Gastroesophageal sphincter (tissue), 4 donors: ENCODE measurements around the gene LDAH. TPM values are rescaled to one million over a fixed set of nuclear protein-coding genes. Genes with fewer than 3 reads are reported as not detected.
A peak's percentile ranks its signal among the peaks of the same experiment; 100 is the strongest.

Experiments used
- ATAC-seq: fragments of 150-250 bp; one replicate; pipeline ENCODE4 v1.9.1; 2016; ENCODE audit warnings: mild to moderate bottlenecking, moderate library complexity
- H3K27ac ChIP-seq, 4 donors: fragments of 200-600 bp; sonication (generic) in 3 of 4; 1 replicate in 3 of 4; 2 replicates in 1 of 4; pipeline ENCODE4 v1.5.1; 2016 to 2019
- H3K27me3 ChIP-seq: fragments of 200-600 bp; sonication (generic); one replicate; pipeline ENCODE4 v1.5.1; 2019
- H3K36me3 ChIP-seq, 2 donors: fragments of 200-600 bp; sonication (generic); one replicate each; pipeline ENCODE4 v1.5.1; 2019; ENCODE audit warnings: control low read depth in 1 of 2
- H3K4me1 ChIP-seq, 3 donors: fragments of 200-600 bp; sonication (generic); 1 replicate in 2 of 3; 2 replicates in 1 of 3; pipeline ENCODE4 v1.5.1; 2016 to 2019; ENCODE audit warnings: control low read depth in 2 of 3
- H3K4me3 ChIP-seq, 2 donors: fragments of 200-600 bp; sonication (generic); one replicate each; pipeline ENCODE4 v1.5.1; 2019; ENCODE audit warnings: mild to moderate bottlenecking in 1 of 2, moderate library complexity in 1 of 2
- H3K9me3 ChIP-seq, 3 donors: fragments of 200-600 bp; sonication (generic); one replicate each; pipeline ENCODE4 v1.5.1; 2017 to 2019; ENCODE audit warnings: control low read depth in 2 of 3
- CTCF ChIP-seq, 4 experiments: fragments of 200-600 bp in 2 of 4; fragments of 450-650 bp in 2 of 4; sonication (generic) in 1 of 4; IDR thresholded peaks; one replicate each; pipeline ENCODE4 v1.5.1; 2017 to 2019; ENCODE audit warnings: antibody characterized with exemption in 4 of 4, mild to moderate bottlenecking in 2 of 4, moderate library complexity in 2 of 4
- EP300 ChIP-seq: sonication (generic); formaldehyde crosslinking; IDR thresholded peaks from one replicate; pipeline ENCODE4 v1.6.1; 2017; ENCODE audit warnings: antibody characterized with exemption, mild to moderate bottlenecking
- POLR2A ChIP-seq, 2 donors: fragments of 450-650 bp; IDR thresholded peaks; one replicate each; pipeline ENCODE4 v1.6.1; 2017; ENCODE audit warnings: antibody characterized with exemption in 2 of 2, mild to moderate bottlenecking in 2 of 2, moderate library complexity in 1 of 2
- POLR2AphosphoS5 ChIP-seq: sonication (generic); formaldehyde crosslinking; IDR thresholded peaks from one replicate; pipeline ENCODE4 v1.6.1; 2017; ENCODE audit warnings: antibody characterized with exemption
- WGBS, 2 donors: methylation state at CpG; one replicate each; pipeline ENCODE4 v1.1.5; 2018; ENCODE audit warnings: low coverage in 1 of 2; 5-methylcytosine and 5-hydroxymethylcytosine counted together
- total RNA-seq, 4 donors: library from RNA; depleted of rRNA; stranded (reverse); fragments of >200 nt; gene quantifications; one replicate each; pipeline ENCODE4 v1.1.0, GENCODE V29; 2016

Gene LDAH
- total RNA-seq, 4 donors from 2014 or later: 10.5 to 19.0 (median 14.5) TPM

DNA sequence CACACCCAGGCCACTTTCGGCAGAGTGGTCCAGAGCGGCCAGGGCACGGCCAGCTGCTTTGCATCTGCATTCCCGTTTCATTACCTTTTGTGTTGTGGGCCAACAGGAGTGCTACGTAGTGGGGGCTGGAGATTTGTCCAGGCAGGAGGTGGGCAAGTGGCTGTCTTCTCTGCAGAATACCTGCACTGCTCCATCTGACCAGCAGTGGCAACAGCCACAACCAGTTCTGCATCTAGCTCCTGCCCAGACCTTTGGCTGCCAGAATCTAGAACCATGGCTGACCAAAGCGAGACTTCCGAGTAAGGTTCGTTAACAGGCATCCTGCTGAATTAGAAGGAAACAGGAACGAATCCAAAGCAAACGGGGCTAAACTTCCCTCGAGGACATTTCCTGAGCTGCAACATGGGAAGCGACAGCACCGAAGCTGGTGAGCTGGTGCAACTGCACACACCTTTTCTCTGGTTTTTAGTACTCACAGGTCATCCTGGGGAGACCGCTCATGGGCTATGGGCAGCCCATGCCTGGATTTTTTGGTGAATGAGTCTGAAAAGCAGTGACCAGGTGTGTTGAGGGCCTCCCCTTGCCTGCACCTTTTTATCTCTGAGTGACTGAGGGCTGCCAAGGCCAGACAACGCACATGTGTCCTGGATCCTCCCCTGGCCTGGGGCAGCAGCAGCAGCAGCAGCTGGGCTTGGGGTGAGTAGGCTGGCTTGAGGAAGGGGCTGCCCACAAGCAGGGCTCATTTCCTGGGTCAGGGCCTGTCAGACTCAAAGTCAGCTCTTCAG is 145.4 kb downstream of the LDAH start:
- WGBS, 2 donors: 69 to 91% methylated on average over 3 to 6 of the region's 15 CpGs

DNA sequence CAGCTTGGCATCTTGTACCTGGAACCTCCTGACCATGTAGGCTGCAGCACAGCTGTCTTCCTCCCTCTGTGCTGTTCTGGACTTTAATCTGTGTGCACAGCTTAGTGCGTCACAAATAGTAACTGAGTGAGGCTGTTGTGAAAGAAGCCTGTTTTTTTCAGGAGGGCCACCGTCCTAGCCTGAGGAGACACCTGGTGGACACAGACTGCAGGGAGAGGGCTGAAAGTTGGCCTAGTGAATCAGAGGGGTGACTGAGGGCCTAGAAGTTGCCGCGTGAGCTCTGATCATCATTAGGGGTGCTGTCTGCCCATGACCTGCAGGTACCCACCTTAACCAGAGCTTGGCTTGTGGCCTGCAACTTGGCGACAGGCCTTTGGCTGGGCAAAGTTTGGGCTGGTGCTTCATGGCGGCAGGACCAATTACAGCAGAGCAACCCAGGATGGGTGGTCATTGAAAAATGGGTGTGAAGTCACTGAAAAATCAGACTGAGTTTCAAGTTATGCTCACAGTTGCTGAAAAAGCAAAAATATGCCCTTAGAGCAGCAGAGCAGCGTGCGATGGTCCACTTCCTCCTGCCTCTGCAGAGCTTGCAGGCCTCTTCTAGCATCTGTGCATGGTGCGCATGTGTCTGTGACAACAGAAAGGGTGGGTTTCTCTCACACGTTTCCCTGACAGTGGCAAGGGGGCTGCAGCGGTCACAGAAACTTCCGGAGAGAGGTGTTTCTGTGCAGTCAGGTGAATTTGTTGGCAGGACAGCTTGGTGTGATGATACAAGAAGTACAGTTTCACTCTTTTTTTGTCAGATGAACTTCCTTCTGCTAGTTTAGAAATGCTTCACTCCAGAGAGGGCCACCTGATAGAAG is 146.3 kb downstream of the LDAH start:
- peaks cover 28% of the 10 kb centered on the region for H3K27me3 ChIP-seq
- H3K4me3 ChIP-seq: no peak overlapping the region
- H3K27ac ChIP-seq: peak overlapping the region in 2 of 4 donors; percentile 61 to 65
- ATAC-seq: peak; percentile 72
- peaks cover 0 to 16% of the 10 kb centered on the region in 2 donors for H3K36me3 ChIP-seq
- peaks cover 0 to 66% (median 0%) of the 10 kb centered on the region in 3 donors for H3K4me1 ChIP-seq
- TF ChIP-seq POLR2A (IDR thresholded peaks at IDR 0.05) (no peak), CTCF (IDR thresholded peaks at IDR 0.05) (peak in 3 of 4 experiments; percentile 15 to 37 (median 33))
- WGBS, 2 donors: 79 to 100% methylated on average over 2 to 6 of the region's 12 CpGs
- H3K9me3 ChIP-seq: no peaks in the 10 kb centered on the region

More for the DNA sequence above, 145.4 kb downstream of the LDAH start:
- H3K27me3 ChIP-seq: peaks cover 19% of the 10 kb centered on the region
- H3K4me1 ChIP-seq: peaks cover 0 to 57% (median 0%) of the 10 kb centered on the region in 3 donors
- ATAC-seq: no peak
- peaks cover 0 to 24% of the 10 kb centered on the region in 2 donors for H3K36me3 ChIP-seq
- H3K27ac ChIP-seq: no peak overlapping the region
- TF ChIP-seq POLR2A (IDR thresholded peaks at IDR 0.05) (no peak), CTCF (IDR thresholded peaks at IDR 0.05) (no peak), POLR2AphosphoS5 (no peak), EP300 (no peak)
- no peaks in the 10 kb centered on the region for H3K9me3 ChIP-seq
- H3K4me3 ChIP-seq: no peak overlapping the region

GRCh38 chr2:20675701-20676352 is 147.1 kb downstream of the LDAH start:
- Histone ChIP-seq H3K9me3 (no peaks in the 10 kb centered on the region), H3K4me1 (peaks cover 0 to 74% (median 4%) of the 10 kb centered on the region in 3 donors), H3K27ac (peak overlapping the region in 2 of 4 donors; percentile 61 to 65), H3K27me3 (peaks cover 36% of the 10 kb centered on the region), H3K4me3 (no peak overlapping the region), H3K36me3 (peaks cover 0 to 12% of the 10 kb centered on the region in 2 donors)
- peak; percentile 3 for ATAC-seq
- WGBS, 2 donors: 76 to 90% methylated on average over 3 of the region's 6 CpGs
- no peak for TF ChIP-seq POLR2AphosphoS5
- no peak for TF ChIP-seq EP300
- no peak for TF ChIP-seq POLR2A (IDR thresholded peaks at IDR 0.05)
- no peak for TF ChIP-seq CTCF (IDR thresholded peaks at IDR 0.05)

DNA sequence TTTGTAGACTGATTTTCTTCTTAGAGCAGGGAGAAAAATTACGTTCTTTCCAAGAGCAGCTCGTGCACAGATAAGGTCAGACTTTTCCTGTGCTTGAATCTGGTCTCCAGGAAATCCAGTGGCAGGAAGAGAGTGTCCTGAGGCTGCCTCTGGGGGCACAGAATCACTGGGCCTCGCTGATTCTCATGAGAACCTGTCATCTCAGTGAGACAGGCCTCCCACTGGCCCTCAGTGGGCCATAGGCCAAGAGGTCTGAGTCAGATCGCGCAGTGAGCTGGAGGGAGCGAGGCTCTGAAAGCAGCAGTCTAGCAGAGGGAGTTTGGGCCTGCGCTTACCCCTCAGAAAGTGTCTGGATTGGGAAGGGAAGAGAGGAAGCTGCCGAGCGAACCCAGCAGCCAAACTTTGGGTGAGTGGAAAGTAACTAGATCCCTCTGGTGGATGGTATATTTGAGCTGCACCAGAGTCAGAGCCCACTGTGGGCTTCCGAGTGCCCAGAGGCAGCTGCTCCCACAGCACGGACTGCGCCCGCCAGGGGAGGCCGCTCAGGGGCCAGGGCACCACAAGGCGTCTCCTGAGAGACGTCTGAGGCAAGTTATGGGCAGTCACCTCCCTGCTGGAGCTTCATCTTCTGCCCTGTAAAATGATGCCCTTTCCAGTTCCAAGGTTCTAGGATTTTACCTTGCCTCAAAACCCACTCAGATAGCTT is 147.8 kb downstream of the LDAH start:
- Histone ChIP-seq H3K36me3 (peaks cover 0 to 7% of the 10 kb centered on the region in 2 donors), H3K4me1 (peaks cover 0 to 81% (median 4%) of the 10 kb centered on the region in 3 donors), H3K9me3 (no peaks in the 10 kb centered on the region), H3K27me3 (peaks cover 43% of the 10 kb centered on the region), H3K27ac (peak overlapping the region in 3 of 4 donors; percentile 61 to 65 (median 62)), H3K4me3 (no peak overlapping the region)
- peak; percentile 52 for ATAC-seq
- WGBS, 2 donors: 37 to 80% methylated on average over 2 to 14 of the region's 16 CpGs
- TF ChIP-seq EP300 (no peak), CTCF (IDR thresholded peaks at IDR 0.05) (no peak), POLR2AphosphoS5 (no peak), POLR2A (IDR thresholded peaks at IDR 0.05) (no peak)
